Activated gamma-delta T cell (primary cell): ENCODE data around the gene SMYD1.
"Not testable (repeated sequence)": the region's sequence is repeated elsewhere in the genome, so short reads cannot be mapped to it uniquely, and the experiment has no call there.

Experiments
- DNase-seq: peaks from one replicate; lab custom pipeline; 2025; lab: John Stamatoyannopoulos, UW
- total RNA-seq, 2 donors: gene quantifications; one replicate each; lab custom pipeline; 2026; lab: John Stamatoyannopoulos, UW

The SMYD1 gene
- total RNA-seq: 0 reads per million in 2 donors

DNA sequence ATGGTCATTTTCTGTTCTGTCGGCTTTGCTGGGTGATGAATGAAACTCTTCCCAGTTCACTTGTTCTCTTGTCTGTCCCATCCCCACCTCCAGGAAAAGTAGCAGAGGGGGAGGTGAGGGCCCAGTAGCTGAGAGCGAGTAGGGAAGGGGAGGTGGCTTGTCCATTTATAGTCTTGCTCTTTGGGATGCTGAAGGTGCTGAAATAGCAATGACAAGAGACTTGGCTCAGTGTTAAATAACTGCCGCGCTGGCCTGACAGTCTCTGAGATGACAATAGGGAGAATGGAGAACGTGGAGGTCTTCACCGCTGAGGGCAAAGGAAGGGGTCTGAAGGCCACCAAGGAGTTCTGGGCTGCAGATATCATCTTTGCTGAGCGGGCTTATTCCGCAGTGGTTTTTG lies at the start of gene SMYD1:
TSS of gene SMYD1 (plus strand) at position 228 of the 400 bp plus-strand sequence. CDS start at position 268, 40 bp downstream.
- DNase-seq: no peak

DNA sequence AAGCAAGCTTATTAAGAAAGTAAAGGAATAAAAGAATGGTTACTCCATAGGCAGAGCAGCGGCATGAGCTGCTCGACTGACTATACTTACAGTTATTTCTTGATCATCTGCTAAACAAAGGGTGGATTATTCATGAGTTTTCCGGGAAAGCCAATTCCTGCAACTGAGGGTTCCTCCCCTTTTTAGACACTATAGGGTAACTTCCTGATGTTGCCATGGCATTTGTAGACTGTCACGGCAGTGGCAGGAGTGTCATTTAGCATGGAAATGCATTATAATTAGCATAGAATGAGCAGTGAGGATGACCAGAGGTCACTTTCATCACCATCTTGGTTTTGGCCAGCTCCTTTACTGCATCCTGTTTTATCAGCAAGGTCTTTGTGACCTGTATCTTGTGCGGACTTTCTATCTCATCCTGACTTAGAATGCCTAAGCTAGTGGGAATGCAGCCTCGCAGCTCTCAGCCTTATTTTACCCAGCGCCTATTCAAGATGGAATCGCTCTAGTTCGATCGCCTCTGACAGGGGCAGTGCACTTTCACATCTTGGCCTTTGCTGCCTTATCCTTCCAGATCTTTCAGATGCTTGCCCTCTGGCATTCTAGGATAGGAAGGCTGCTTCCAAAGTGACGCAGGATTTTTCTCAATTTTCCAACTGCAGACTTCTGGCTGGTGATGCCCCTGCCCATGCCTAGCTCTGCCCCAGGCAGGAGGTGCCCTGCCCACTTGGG lies 49.4 kb upstream of the SMYD1 start:
- not testable (repeated sequence) for DNase-seq

DNA sequence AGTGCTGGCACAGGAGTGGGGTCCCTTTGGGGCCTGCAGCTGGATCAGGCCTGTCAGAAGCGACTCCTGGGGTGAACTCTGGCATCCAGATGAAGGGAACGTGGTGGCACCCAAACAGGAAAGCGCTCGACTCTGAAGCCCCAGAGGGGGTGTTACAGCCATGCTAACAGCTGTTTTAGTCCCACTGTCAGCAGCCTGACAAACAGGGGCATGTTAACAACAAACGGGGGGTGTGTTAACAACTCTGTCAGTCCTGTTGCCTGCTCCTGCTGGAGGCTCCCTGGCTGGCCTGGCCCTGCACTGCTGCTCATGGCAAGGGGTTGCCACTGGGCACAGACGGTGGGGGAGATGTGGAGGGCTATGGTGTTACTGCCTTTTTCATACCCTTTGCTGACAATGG lies 48.7 kb upstream of the SMYD1 start:
- no peak for DNase-seq

DNA sequence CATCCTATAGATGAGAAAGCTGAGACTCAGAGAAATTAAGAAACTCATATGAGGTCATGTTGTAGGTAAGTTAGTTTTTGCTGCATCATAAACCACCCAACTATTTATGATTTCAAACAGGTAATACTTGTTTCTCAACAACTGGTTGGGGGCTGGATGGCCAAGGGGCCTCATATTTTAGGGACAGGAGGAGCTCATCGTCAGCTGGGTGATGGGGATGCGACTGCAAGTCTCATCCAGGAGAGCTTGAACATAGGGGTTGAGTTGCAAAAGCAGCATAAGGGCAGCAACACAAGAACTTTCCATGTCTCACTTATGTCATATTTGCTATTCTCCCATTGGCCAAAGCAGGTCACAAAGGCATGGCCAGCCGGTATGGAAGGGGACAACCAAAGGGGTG lies 47.6 kb upstream of the SMYD1 start:
- DNase-seq: no peak

DNA sequence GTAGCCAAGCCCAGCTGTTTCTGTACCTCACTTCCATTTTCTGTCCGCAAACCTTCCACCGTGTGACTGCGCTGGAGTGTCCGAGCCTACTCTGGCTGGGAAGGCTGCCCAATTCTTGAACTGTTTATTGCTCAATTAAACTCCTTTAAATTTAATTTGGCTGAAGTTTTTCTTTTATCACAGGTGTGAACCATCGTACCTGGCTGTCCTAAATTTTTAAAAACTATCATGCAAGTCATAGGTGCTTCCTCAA lies 45.0 kb upstream of the SMYD1 start:
- DNase-seq: no peak

DNA sequence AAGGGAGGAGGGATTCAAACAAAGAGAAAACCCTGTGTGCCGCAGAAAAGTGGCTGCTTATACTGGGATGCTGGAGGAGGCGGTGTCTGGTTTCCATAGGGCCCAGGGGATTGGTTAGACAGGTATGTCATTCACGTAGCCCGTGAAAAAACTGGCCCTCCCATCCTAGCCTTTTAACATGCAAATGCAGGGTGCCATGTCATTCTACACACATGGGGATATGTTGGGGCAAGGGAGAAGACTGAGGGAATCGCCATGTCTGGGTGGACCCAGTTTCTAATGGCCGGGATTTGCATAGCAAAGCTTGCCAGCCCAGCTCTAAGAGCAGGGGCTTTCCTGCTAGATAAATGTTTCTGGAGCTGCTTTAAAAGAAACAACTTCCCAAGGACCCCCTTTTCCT lies 43.1 kb upstream of the SMYD1 start:
- DNase-seq: no peak

DNA sequence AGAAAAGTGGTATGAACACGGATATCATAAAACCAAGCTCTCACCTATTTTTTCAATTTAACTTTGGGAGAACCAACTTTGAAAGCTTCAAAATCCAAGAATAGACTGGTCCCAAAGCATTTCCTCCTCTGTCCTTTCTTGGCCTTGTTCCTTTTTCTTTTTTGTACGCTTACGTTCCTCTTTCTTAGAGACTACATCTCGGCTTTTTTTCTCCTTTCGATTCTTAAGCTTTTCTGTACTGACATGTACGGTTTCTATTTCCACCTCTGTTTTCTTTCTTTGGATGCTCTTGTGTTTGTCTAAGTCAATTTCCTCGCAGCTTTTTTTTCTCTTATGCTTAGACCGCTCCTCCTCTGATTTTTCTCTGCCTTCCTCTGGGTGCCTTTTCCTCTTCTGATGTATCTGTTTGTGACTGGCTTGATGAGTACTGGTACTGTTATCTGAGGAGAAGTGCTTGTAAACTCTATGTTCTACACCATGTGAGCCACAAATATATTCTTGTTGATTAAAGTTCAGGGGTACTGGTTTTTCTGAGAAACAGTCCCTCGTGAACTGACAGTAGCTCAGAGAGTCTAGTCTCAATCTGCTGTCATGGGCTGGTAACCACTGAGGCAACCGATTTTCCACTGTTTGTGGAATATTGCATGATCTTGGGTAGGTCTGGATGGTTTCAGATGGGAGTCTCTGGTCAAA lies 39.8 kb upstream of the SMYD1 start:
- DNase-seq: no peak

DNA sequence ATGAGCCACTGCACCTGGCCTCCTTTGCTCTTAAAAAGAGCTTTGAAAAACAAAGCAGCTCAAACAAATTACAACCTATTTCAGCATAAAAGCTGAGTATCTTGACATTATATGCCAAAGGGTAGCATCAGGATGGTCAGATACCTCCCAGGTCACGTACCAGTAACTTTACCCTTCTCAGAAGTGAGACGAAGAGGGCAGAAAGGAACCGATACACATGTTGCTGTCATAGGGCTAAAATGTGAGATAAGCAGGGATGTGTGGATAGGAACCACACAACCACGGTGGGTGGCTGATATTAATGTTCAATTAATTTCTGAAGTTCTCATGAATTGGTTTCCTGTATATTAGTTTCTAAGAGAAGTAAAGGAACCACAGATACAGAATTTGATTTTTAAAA lies 38.7 kb upstream of the SMYD1 start:
- DNase-seq: no peak

DNA sequence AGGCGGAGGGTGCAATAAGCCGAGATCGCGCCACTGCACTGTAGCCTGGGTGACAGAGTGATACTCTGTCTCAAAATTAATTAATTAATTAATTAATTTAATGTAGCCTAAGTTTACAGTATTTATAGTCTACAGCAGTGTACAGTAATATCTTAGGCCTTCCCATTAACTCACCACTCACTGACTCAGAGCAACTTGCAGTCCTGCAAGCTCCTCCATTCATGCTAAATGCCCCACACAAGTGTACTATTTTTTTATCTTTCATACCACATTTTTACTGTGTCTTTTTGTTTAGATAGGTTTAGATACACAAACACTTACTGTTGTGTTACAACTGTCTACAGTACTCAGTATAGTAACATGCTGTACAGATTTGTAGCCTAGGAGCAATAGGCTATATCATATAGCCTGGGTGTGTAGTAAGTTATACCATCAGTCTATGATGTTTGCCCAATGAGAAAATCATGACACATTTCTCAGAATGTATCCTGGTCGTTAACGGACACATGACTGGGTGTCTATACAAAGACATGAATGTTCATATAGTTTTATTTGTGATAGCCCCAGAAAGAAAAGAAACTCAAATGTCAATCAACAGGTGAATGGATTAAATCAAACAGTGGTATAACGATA lies 35.4 kb upstream of the SMYD1 start:
- no peak for DNase-seq

DNA sequence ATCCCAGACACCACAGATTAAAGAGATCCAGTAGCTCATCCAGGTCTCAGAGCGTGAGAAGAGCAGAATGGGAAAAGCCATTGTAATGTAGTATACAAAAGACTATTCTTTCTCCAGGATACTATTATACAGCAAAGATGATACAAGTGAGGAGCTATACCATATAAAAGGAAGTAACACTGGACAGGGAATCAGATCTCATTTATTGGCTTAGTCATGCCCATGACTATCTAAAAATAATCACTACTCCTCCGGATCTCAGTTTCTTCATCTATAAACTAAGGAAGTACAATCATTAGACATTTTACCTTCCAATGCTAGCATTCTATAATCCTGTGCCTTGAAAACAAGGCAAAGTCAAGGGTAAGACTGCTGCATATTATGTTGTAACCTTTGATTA lies 31.4 kb upstream of the SMYD1 start:
- no peak for DNase-seq

DNA sequence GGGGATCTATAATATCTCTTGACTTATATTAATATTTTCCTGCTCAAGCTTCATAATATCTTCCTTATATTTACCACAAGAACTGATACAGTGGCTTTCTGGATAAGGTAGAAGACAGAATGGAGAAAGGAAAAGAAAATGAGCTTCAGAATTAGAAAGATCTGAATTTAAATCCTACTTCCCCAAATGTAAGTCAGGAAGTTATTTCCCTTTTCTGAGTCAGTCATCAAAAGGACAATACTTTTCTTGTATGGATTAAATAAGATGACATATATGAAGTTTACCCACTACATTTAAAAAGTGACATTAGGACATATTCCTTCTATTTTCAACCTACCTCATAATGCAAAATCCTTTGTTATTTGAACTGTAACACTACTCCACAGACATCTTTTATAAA lies 31.0 kb upstream of the SMYD1 start:
- DNase-seq: no peak

DNA sequence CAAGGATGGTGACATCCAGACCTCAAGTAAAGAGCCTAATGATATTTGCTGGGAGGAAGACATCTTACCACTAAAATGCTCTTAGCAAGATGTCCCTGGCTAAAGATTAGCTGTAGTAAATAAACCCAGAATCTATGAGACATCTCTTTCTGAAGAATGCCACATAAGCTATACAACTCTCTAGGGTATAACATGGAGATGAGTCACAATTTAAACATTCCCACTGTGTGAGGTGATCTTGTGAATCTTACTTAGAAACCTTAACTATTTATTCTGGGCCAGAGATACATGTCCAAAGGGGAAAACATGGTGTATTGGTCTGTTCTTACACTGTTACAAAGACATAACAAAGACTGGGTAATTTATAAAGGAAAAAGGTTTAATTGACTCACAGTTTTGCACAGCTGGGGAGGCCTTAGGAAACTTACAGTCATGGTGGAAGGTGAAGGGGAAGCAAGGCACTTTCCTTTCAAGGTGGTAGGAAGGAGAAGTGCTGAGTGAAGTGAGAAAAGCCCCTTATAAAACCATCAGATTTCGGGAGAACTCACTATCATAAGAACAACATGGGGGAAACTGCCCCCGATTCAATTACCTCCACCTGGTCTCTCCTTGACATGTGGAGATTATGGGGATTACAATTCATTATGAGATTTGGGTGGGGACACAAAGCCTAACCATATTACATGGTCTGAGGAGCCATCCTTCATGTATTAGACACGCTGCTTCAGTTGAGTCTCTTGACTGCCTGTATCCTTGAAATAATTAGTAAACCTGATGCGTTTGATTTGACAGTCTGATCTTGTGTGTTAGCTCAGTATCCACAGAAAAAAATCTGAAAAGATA lies 29.1 kb upstream of the SMYD1 start:
- DNase-seq: no peak

DNA sequence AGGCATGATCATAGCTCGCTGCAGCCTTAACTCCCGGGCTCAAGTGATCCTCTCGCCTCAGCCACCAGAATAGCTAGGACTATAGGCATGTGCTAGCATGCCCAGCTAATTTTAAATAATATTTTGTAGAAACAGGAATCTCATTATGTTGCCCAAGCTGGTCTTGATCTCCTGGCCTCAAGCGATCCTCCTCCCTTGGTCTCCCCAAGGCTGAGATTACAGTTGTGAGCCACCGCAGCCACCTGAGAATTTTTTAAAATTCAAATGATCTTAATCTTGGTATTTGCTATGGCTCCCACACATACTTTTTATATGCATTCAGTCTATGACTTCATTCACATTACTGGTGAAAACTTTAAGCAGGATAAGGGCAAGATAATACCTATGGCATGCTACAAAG lies 25.1 kb upstream of the SMYD1 start:
- no peak for DNase-seq

DNA sequence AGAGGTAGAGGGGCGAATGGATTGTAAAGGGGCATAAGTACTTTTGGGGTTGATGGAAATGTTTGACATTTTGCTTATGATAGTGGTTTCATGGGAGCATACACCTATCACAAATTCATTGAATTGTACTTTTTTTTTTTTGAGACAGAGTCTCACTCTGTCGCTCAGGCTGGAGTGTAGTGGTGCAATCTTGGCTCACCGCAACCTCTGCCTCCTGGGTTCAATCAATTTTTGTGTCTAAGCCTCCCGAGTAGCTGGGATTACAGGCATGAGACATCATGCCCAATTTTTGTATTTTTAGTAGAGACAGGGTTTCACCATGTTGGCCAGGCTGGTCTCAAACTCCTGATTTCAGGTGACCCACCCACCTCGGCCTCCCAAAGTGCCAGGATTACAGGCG lies 22.1 kb upstream of the SMYD1 start:
- not testable (repeated sequence) for DNase-seq

DNA sequence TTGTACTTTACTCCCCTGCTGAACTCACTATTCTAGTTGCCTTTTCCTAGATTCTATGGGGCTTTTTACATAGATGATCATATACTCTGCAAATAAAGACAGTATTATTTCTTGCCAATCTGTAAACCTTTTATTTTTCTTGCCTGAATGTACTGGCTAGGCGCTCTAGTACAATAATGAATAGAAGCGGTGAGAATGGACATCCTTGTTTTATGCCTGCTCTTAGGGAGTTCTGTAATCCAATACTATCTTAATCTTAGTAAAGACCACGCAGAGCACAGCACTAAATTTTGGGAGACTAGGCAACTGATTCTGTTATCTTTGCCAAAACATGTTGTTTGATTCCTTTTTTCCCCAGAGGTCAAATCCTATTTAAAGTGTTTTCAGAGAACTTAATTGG lies 19.1 kb upstream of the SMYD1 start:
- no peak for DNase-seq

DNA sequence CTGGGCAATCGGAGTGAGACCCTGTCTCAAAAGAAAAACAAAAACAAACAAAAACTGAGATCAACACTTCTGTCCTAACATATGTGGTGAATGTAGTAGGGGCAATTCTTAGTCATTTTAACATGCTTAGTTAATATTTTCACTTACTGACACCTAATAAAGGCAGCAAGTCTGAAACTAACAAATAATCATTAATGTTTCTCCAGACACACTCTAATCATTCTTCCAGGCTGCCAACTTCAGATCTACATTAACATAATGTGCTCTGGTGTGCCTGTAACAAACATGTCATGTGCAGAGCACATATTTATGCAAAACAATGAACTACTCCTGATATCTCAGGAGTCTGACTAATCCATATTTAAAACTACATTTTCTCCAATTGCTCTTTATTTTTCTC lies 18.0 kb upstream of the SMYD1 start:
- DNase-seq: no peak

DNA sequence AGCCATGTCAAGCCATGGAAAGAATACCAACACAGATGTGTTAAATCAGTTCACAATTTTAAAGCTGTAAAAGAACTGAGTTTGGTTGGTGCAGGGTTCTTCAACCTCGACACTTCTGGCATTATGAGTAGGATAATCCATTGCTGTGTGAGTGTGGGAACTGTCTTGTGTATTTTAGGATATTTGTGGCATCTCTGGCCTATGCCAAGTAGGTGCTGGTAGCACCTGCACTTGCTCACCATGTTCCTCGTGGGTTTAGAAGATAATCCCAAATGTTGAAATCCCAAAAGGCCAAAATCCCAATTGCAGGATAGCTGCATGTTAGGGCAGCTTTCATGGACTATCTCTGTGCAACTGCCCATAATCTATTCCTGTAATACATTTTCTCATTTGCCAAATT lies 15.8 kb upstream of the SMYD1 start:
- no peak for DNase-seq

DNA sequence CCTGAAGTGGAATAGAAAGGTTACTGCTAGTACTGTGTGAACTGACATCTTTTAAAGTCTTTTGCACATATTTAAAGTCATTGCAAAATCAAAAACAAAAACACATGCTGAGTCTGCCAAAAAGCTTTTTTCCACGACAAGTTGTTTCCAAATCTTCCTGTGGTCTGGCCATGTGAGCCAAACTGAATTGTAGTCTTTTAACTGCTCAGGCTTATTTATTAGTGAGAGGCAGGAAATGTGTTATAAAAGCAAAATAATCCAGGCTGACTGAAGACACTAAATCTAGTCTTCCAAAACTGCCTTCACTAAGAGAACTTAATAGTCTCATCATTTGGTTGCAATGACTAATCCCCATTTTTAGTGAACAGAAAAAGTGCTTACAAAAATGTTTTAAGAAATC lies 14.3 kb upstream of the SMYD1 start:
- no peak for DNase-seq

DNA sequence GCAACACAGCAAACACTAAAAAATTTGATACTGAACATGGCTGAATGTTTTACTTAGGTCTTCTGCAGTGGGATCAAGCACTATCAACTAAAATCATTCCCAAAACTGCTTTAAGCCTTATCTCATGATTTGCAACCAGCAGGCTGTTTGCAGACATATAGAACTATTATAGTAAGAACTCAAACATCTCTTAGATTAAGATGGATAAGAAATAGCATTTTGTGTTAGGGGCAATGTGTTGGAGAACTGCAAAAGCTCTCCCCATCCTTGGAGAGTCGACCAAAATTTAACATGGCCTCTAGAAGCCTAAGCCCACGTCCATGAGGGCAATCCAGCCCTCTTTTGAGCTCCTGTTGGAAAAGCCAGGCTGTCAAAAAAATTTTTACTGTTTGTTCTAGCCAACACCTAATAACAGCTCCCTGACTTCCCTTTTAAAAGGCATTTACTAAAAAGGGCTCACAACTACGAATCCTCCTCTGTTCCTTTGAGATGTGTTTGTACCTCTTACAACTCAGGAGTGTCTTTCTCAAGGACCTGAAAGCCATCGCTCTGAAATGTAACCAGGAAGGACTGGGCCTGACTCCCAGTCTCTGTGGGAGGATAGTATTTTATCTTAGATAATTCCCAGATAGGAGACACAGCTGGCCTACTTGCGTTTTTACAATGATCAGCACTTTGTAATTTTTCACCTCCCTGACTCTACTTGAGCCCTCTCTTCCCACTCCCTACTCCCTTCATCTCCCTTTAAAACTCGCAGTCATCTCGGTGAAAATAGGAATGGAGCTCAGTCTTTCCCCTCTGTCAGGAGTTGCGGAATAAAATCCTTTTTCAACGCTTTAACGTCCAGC lies 13.5 kb upstream of the SMYD1 start:
- DNase-seq: no peak

DNA sequence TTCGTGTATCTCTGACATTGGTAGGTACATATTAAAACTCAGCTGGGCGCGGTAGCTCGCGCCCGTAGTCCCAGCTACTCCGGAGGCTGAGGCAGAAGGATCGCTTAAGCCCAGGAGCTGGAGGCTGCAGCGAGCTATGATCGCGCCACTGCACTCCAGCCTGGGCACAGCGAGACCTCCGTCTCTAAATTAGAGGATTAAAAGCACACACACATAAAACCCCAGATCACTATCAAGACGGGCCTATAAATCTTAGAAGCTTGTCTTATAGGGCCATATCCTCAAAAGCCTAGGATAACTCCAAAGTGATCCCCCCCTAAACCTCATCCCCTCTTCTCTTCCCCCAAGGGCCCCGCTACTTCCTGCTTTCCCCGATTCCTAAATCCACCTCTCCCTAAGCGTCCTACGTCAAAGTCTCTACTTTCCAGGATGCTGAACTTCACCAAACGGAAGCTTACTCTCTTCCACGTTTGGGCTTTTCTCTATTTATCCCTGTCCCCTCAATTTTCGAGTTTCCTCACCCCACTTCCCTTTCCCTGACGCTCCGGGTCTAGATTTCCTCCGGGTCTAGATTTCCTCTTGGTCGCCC lies 12.7 kb upstream of the SMYD1 start:
- DNase-seq: no peak
